ENCODE results near the gene PARP3.
A peak's percentile ranks its signal among the peaks of the same experiment; 100 is the strongest.

The PARP3 gene

GRCh38 chr3:51948016-51948580 lies 5.9 kb downstream of the PARP3 start:
- no peak for DNase-seq (ENCODE audit: low read depth)

GRCh38 chr3:51949121-51949520 lies 7.0 kb downstream of the PARP3 start:
- DNase-seq (ENCODE audit: low read depth): no peak

GRCh38 chr3:51950899-51951298 lies 8.7 kb downstream of the PARP3 start:
- no peak for DNase-seq (ENCODE audit: low read depth)

- DNase-seq (ENCODE audit: low read depth): peak; percentile 20
Observed at GRCh38 chr3:51953445-51953844, 11.3 kb downstream of the PARP3 start.

GRCh38 chr3:51954105-51954504 lies 11.9 kb downstream of the PARP3 start:
- no peak for DNase-seq (ENCODE audit: low read depth)

GRCh38 chr3:51954713-51955112 lies 12.6 kb downstream of the PARP3 start:
- DNase-seq (ENCODE audit: low read depth): no peak

GRCh38 chr3:51955175-51955892 lies 13.2 kb downstream of the PARP3 start, which contains the start of gene GPR62:
Gene GPR62 (plus strand): TSS chr3:51955381. CDS start chr3:51955653, 272 bp downstream.
- no peak for DNase-seq (ENCODE audit: low read depth)

GRCh38 chr3:51955893-51956770 lies 14.0 kb downstream of the PARP3 start:
- peak; percentile 16 for DNase-seq (ENCODE audit: low read depth)

- DNase-seq (ENCODE audit: low read depth): no peak
Observed at GRCh38 chr3:51957520-51958205, 15.5 kb downstream of the PARP3 start.

- no peak for DNase-seq (ENCODE audit: low read depth)
Observed at GRCh38 chr3:51958603-51959521, 16.7 kb downstream of the PARP3 start.

GRCh38 chr3:51959651-51960050 lies 17.5 kb downstream of the PARP3 start:
- DNase-seq (ENCODE audit: low read depth): no peak

GRCh38 chr3:51960386-51960785 lies 18.2 kb downstream of the PARP3 start:
- no peak for DNase-seq (ENCODE audit: low read depth)

- DNase-seq (ENCODE audit: low read depth): no peak
Observed at GRCh38 chr3:51961011-51961410, 18.8 kb downstream of the PARP3 start.

GRCh38 chr3:51961602-51962569 lies 19.7 kb downstream of the PARP3 start:
- no peak for DNase-seq (ENCODE audit: low read depth)

- DNase-seq (ENCODE audit: low read depth): no peak
Observed at GRCh38 chr3:51962854-51963530, 20.8 kb downstream of the PARP3 start.

GRCh38 chr3:51963951-51964451 lies 21.8 kb downstream of the PARP3 start:
- no peak for DNase-seq (ENCODE audit: low read depth)

GRCh38 chr3:51964521-51964920 lies 22.4 kb downstream of the PARP3 start:
- DNase-seq (ENCODE audit: low read depth): no peak

GRCh38 chr3:51966016-51966415 lies 23.9 kb downstream of the PARP3 start:
- DNase-seq (ENCODE audit: low read depth): no peak

- no peak for DNase-seq (ENCODE audit: low read depth)
Observed at GRCh38 chr3:51966486-51966885, 24.3 kb downstream of the PARP3 start.

Data from fibroblast of the conjunctiva (primary cell).